Activated naive CD4-positive, alpha-beta T cell treated with anti-CD3 and anti-CD28 coated beads, Interleukin-2, amount 50 U/mL, for 16 hours (primary cell): ENCODE data around the gene ZNF182.
A peak's percentile ranks its signal among the peaks of the same experiment; 100 is the strongest.
"Not testable (repeated sequence)": the region's sequence is repeated elsewhere in the genome, so short reads cannot be mapped to it uniquely, and the experiment has no call there.

Experiments
- DNase-seq: peaks from one replicate; pipeline ENCODE4 v3.0.0-alpha.2; 2020

Gene ZNF182

DNA sequence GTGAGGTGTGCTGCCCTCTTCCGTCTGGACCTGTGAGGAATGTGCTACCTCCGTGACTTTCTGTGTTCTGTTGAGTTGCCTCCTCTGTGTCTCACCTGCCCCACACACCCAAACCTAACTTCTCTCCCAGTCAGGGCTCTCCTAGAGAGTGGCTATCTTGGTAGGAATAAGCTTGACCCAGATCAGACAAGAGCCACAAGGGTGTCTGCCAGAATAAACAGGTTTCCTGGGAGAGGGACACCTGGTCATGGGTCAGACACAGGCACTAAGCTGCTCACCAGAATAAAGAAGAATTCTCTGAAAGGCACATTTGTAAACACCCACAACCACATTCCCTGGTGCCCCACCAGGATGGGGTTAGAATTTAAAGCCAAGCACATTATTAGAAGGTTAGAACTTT lies 11.1 kb downstream of the ZNF182 start:
- no peak for DNase-seq

GRCh38 chrX:47992095-47992380 lies 11.8 kb downstream of the ZNF182 start:
- DNase-seq, result no peak

GRCh38 chrX:47991263-47992094 lies 12.3 kb downstream of the ZNF182 start:
- DNase-seq, result no peak

- no peak for DNase-seq
These were observed 27.3 kb downstream of the ZNF182 start for GRCh38 chrX:47976254-47977151.

DNA sequence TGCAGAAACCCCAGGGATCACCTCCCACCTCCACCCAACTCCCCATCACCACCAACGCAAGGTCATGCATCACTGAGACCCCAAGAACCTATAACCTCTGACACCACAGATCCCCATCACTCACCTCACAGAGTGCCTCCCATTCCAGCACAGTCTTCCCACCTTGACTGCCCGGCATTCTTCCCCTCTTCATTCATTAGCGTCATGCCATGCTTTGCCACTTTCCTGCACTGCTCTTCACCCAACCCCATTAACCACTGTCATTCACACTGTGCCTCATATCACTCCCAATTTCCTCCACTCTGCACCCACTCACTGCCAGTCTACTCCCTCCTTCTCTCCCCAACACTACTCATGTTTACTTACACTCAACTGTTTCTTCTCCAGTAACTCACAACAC lies 30.6 kb downstream of the ZNF182 start:
- no peak for DNase-seq

GRCh38 chrX:47965526-47965925 lies 38.3 kb downstream of the ZNF182 start:
- DNase-seq, result not testable (repeated sequence)

GRCh38 chrX:47961830-47962229 lies 42.0 kb downstream of the ZNF182 start:
- not testable (repeated sequence) for DNase-seq

- no peak for DNase-seq
These were observed 43.4 kb downstream of the ZNF182 start for GRCh38 chrX:47960406-47960805.

DNA sequence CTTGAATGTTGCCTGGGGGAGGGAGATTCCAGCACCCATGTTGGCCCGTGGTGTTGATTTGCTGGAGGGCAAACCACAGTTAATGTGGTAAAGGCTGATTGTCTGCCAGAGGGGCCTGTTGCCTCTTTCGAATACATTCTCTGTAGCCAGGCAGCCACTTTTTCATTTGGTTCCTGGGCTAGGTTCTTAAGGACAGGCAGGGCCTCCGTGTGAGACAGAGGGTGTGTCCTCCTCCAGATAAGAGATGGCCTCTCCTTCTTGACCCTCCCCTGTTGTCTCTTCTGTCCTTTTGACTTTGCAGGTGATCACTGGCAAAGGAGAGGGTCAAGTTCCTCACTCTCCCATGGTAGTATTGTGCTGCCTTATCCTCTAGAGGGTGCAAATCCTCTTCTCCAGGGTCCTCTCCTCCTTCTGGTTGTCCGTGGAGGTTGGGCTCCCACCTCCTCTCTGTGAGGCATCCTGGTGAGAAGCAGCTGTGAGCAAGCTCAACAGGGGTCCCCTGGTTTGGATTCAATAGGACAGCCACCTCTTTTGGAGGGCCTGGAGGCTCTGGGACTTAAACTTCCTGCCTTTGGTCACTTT lies 44.9 kb downstream of the ZNF182 start:
- peak; percentile 19 for DNase-seq

- DNase-seq, result not testable (repeated sequence)
These were observed 45.6 kb downstream of the ZNF182 start for GRCh38 chrX:47958206-47958605.

- DNase-seq, result no peak
These were observed 47.8 kb downstream of the ZNF182 start for GRCh38 chrX:47956016-47956415.

- DNase-seq, result not testable (repeated sequence)
These were observed 48.5 kb downstream of the ZNF182 start for GRCh38 chrX:47955295-47955694.

GRCh38 chrX:47941423-47941822 lies 62.4 kb downstream of the ZNF182 start:
- no peak for DNase-seq

DNA sequence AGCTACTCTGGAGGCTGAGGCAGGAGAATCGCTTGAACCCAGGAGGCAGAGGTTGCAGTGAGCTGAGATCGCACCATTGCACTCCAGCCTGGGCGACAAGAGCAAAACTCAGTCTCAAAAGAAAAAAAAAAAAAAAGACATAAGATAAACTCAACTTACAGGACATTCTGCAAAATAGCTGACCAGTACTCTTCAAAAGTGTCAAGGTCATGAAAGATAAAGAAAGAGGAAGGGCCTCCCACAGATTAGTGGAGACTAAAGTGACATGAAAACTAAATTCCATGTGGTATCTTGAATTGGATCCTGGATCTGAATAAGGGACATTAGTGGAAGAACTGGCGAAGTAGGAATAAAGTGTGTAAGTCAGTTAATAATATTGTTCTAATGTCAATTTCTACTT lies 63.3 kb downstream of the ZNF182 start:
- no peak for DNase-seq

GRCh38 chrX:47936940-47937317 lies 66.9 kb downstream of the ZNF182 start:
- no peak for DNase-seq

- peak; percentile 29 for DNase-seq
These were observed 67.4 kb downstream of the ZNF182 start for GRCh38 chrX:47936224-47936939.

- DNase-seq, result no peak
These were observed 69.8 kb downstream of the ZNF182 start for GRCh38 chrX:47933946-47934345.

GRCh38 chrX:47931970-47932369 lies 71.8 kb downstream of the ZNF182 start:
- DNase-seq, result not testable (repeated sequence)

- DNase-seq, result no peak
These were observed 76.6 kb downstream of the ZNF182 start for GRCh38 chrX:47927212-47927611.
